Muscle layer of duodenum (tissue), 2 donors: ENCODE results near the gene FOXP1.
A peak's percentile ranks its signal among the peaks of the same experiment; 100 is the strongest.
"Not testable (repeated sequence)": the region's sequence is repeated elsewhere in the genome, so short reads cannot be mapped to it uniquely, and the experiment has no call there.

Experiments used
- H3K27ac ChIP-seq: one replicate; pipeline ENCODE4 v1.7.0; 2013; ENCODE audit warnings: mild to moderate bottlenecking, low read length
- H3K27me3 ChIP-seq: one replicate; pipeline ENCODE4 v1.7.0; 2013; ENCODE audit warnings: low read depth, mild to moderate bottlenecking, control low read depth, low read length
- H3K36me3 ChIP-seq, 2 donors: one replicate each; pipeline ENCODE4 v1.7.0; 2013; ENCODE audit warnings: low read length in 2 of 2, control low read depth in 1 of 2, mild to moderate bottlenecking in 1 of 2; ENCODE audit not compliant: insufficient read depth in 2 of 2, control insufficient read depth in 1 of 2
- H3K4me1 ChIP-seq, 2 donors: one replicate each; pipeline ENCODE4 v1.7.0; 2013; ENCODE audit warnings: low read length in 2 of 2, mild to moderate bottlenecking in 2 of 2, control low read depth in 1 of 2, moderate library complexity in 1 of 2; ENCODE audit not compliant: insufficient read depth in 2 of 2, control insufficient read depth in 1 of 2
- H3K4me3 ChIP-seq, 2 donors: one replicate each; pipeline ENCODE4 v1.7.0; 2013; ENCODE audit warnings: low read length in 2 of 2, low read depth in 1 of 2, mild to moderate bottlenecking in 1 of 2
- H3K9me3 ChIP-seq, 2 donors: one replicate each; pipeline ENCODE4 v1.7.0; 2013; ENCODE audit warnings: low read length in 2 of 2, control low read depth in 1 of 2, mild to moderate bottlenecking in 1 of 2; ENCODE audit not compliant: control insufficient read depth in 1 of 2
- donor health status: healthy.

FOXP1 gene

GRCh38 chr3:71444861-71445259 lies 138.7 kb downstream of the FOXP1 start:
- Histone ChIP-seq H3K4me1 (peaks cover 8 to 10% of the 10 kb centered on the region in 2 donors), H3K4me3 (no peak overlapping the region), H3K27me3 (no peaks in the 10 kb centered on the region), H3K27ac (peak overlapping the region; percentile 56), H3K36me3 (no peaks in the 10 kb centered on the region), H3K9me3 (no peaks in the 10 kb centered on the region)

GRCh38 chr3:71444028-71444860 lies 139.3 kb downstream of the FOXP1 start:
- H3K36me3 ChIP-seq: no peaks in the 10 kb centered on the region
- H3K4me1 ChIP-seq: peaks cover 9 to 10% of the 10 kb centered on the region in 2 donors
- no peaks in the 10 kb centered on the region for H3K9me3 ChIP-seq
- no peaks in the 10 kb centered on the region for H3K27me3 ChIP-seq
- peak overlapping the region; percentile 56 for H3K27ac ChIP-seq
- no peak overlapping the region for H3K4me3 ChIP-seq

GRCh38 chr3:71443332-71443731 lies 140.2 kb downstream of the FOXP1 start:
- no peaks in the 10 kb centered on the region for H3K27me3 ChIP-seq
- H3K36me3 ChIP-seq: no peaks in the 10 kb centered on the region
- H3K4me1 ChIP-seq: peaks cover 10 to 12% of the 10 kb centered on the region in 2 donors
- no peaks in the 10 kb centered on the region for H3K9me3 ChIP-seq
- peak overlapping the region; percentile 13 for H3K27ac ChIP-seq
- H3K4me3 ChIP-seq: no peak overlapping the region

- H3K4me3 ChIP-seq: no peak overlapping the region
- H3K27me3 ChIP-seq: no peaks in the 10 kb centered on the region
- no peak overlapping the region for H3K27ac ChIP-seq
These were observed 140.9 kb downstream of the FOXP1 start for GRCh38 chr3:71442652-71443042.

GRCh38 chr3:71441925-71442651 lies 141.4 kb downstream of the FOXP1 start:
- Histone ChIP-seq H3K4me3 (no peak overlapping the region), H3K27ac (no peak overlapping the region), H3K9me3 (no peaks in the 10 kb centered on the region), H3K27me3 (no peaks in the 10 kb centered on the region), H3K4me1 (peaks cover 14 to 15% of the 10 kb centered on the region in 2 donors), H3K36me3 (peaks cover 0 to 2% of the 10 kb centered on the region in 2 donors)

More at GRCh38 chr3:71442652-71443042, 140.9 kb downstream of the FOXP1 start:
- peaks cover 14 to 15% of the 10 kb centered on the region in 2 donors for H3K4me1 ChIP-seq
- no peaks in the 10 kb centered on the region for H3K9me3 ChIP-seq
- H3K36me3 ChIP-seq: no peaks in the 10 kb centered on the region

GRCh38 chr3:71441217-71441924 lies 142.2 kb downstream of the FOXP1 start:
- H3K4me3 ChIP-seq: no peak overlapping the region
- H3K27ac ChIP-seq: no peak overlapping the region
- no peaks in the 10 kb centered on the region for H3K9me3 ChIP-seq
- peaks cover 14 to 15% of the 10 kb centered on the region in 2 donors for H3K4me1 ChIP-seq
- peaks cover 0 to 6% of the 10 kb centered on the region in 2 donors for H3K36me3 ChIP-seq
- no peaks in the 10 kb centered on the region for H3K27me3 ChIP-seq

- Histone ChIP-seq H3K9me3 (no peaks in the 10 kb centered on the region), H3K27me3 (no peaks in the 10 kb centered on the region), H3K27ac (no peak overlapping the region), H3K36me3 (peaks cover 0 to 7% of the 10 kb centered on the region in 2 donors), H3K4me1 (peaks cover 14 to 15% of the 10 kb centered on the region in 2 donors), H3K4me3 (no peak overlapping the region)
These were observed 144.6 kb downstream of the FOXP1 start for GRCh38 chr3:71438904-71439303.

- peaks cover 11 to 15% of the 10 kb centered on the region in 2 donors for H3K4me1 ChIP-seq
- no peak overlapping the region for H3K4me3 ChIP-seq
- peaks cover 0 to 7% of the 10 kb centered on the region in 2 donors for H3K36me3 ChIP-seq
- no peaks in the 10 kb centered on the region for H3K27me3 ChIP-seq
- no peak overlapping the region for H3K27ac ChIP-seq
- H3K9me3 ChIP-seq: no peaks in the 10 kb centered on the region
These were observed 145.3 kb downstream of the FOXP1 start for GRCh38 chr3:71438071-71438685.

GRCh38 chr3:71436337-71436736 lies 147.2 kb downstream of the FOXP1 start:
- no peak overlapping the region for H3K4me3 ChIP-seq
- H3K27ac ChIP-seq: no peak overlapping the region
- no peaks in the 10 kb centered on the region for H3K9me3 ChIP-seq
- H3K27me3 ChIP-seq: no peaks in the 10 kb centered on the region
- peaks cover 6 to 17% of the 10 kb centered on the region in 2 donors for H3K4me1 ChIP-seq
- peaks cover 0 to 7% of the 10 kb centered on the region in 2 donors for H3K36me3 ChIP-seq

- not testable (repeated sequence) for H3K4me3 ChIP-seq, H3K9me3 ChIP-seq, H3K36me3 ChIP-seq, H3K27ac ChIP-seq, H3K27me3 ChIP-seq
- H3K4me1 ChIP-seq: peaks cover 4 to 17% of the 10 kb centered on the region in 2 donors
These were observed 147.7 kb downstream of the FOXP1 start for GRCh38 chr3:71435836-71436235.

GRCh38 chr3:71433631-71434030 lies 149.9 kb downstream of the FOXP1 start:
- H3K27ac ChIP-seq: no peak overlapping the region
- peaks cover 0 to 7% of the 10 kb centered on the region in 2 donors for H3K36me3 ChIP-seq
- H3K4me3 ChIP-seq: no peak overlapping the region
- H3K9me3 ChIP-seq: no peaks in the 10 kb centered on the region
- H3K27me3 ChIP-seq: no peaks in the 10 kb centered on the region
- H3K4me1 ChIP-seq: peaks cover 4 to 13% of the 10 kb centered on the region in 2 donors
